K562 (cell line): Measurements from ENCODE around the gene NFE2.

ENCODE experiments used
- BRCA1 ChIP-seq, 2 experiments: fragments of 450-650 bp in 1 of 2; sonication (generic) in 1 of 2; formaldehyde crosslinking in 1 of 2; IDR thresholded peaks; 2 replicates each; pipeline versions ENCODE4 v1.5.0 to v1.6.1; 2017 to 2020; ENCODE audit warnings: mild to moderate bottlenecking in 1 of 2, missing genetic modification reagents in 1 of 2
- CTCF ChIP-seq, 3 experiments: IDR thresholded peaks in 2 of 3; conservative IDR thresholded peaks in 1 of 3; 2 replicates each; pipeline ENCODE4 v1.5.1; 2011 to 2012; ENCODE audit warnings: low read length in 3 of 3, mild to moderate bottlenecking in 3 of 3, control low read depth in 2 of 3, improper control_type of control experiment in 1 of 3, inconsistent platforms in 1 of 3, low read depth in 1 of 3, mixed read lengths in 1 of 3, moderate library complexity in 1 of 3; ENCODE audit not compliant: insufficient read depth in 2 of 3
- MTA1 ChIP-seq: fragments of 450-650 bp; IDR thresholded peaks from 2 replicates; pipeline ENCODE4 v1.6.1; 2017; ENCODE audit warnings: borderline replicate concordance
- PML ChIP-seq: IDR thresholded peaks from 2 replicates; pipeline ENCODE4 v1.6.1; 2012; ENCODE audit warnings: low read length, inconsistent platforms
- RAD21 ChIP-seq, 2 experiments: fragments of 250-450 bp in 1 of 2; fragments of 450-650 bp in 1 of 2; sonication (Bioruptor Pico) in 1 of 2; formaldehyde crosslinking in 1 of 2; IDR thresholded peaks in 1 of 2; conservative IDR thresholded peaks in 1 of 2; 2 replicates each; pipeline versions ENCODE4 v1.4.0 to v1.8.0; 2020 to 2022; ENCODE audit warnings: mild to moderate bottlenecking in 2 of 2, moderate library complexity in 1 of 2
- SP1 ChIP-seq: sonication (generic); formaldehyde crosslinking; IDR thresholded peaks from 2 replicates; pipeline ENCODE4 v1.8.1; 2022; ENCODE audit warnings: mild to moderate bottlenecking, missing genetic modification reagents
- TEAD4 ChIP-seq, 2 experiments: sonication (generic) in 1 of 2; formaldehyde crosslinking in 1 of 2; IDR thresholded peaks; 2 replicates each; pipeline versions ENCODE4 v1.6.1 to v1.8.0; 2012 to 2022; ENCODE audit warnings: borderline replicate concordance in 1 of 2, inconsistent platforms in 1 of 2, low read length in 1 of 2, mild to moderate bottlenecking in 1 of 2, missing genetic modification reagents in 1 of 2

- TF ChIP-seq TEAD4 (IDR thresholded peaks at IDR 0.05; ENCODE audit: low read length) (peak; percentile 13; the same call in 1 of the 2 replicates), TEAD4 (CRISPR knock-in tag; IDR thresholded peaks at IDR 0.05; ENCODE audit: borderline replicate concordance) (no peak), SP1 (CRISPR knock-in tag) (peak; percentile 93), RAD21 (CRISPR knock-in tag; conservative IDR thresholded peaks at IDR 0.05 in 1 of 2, IDR thresholded peaks at IDR 0.05 in 1 of 2) (peak; percentile 91 to 94), PML (peak; percentile 72; the same call in 1 of the 2 replicates), CTCF (IDR thresholded peaks at IDR 0.05 in 2 of 3, conservative IDR thresholded peaks at IDR 0.05 in 1 of 3; ENCODE audit: insufficient read depth in 2 of 3, low read depth in 1 of 3, low read length in 3 of 3) (peak; percentile 84 to 98 (median 87)), BRCA1 (IDR thresholded peaks at IDR 0.05) (no peak), BRCA1 (CRISPR knock-in tag; IDR thresholded peaks at IDR 0.05) (no peak), MTA1 (0 out of 2 replicates have a peak, but pooled peaks have one; percentile 41)
These were observed 24.0 kb upstream of the NFE2 start, which contains the start of gene COPZ1 for GRCh38 chr12:54324617-54325441.
